DMS 273 (cell line): ENCODE results near the gene MAN1C1.

Experiments
- DNase-seq: peaks from one replicate; lab custom pipeline; 2025; ENCODE audit not compliant: unreplicated experiment; lab: John Stamatoyannopoulos, UW

Gene MAN1C1

GRCh38 chr1:25732821-25733220 is 116.2 kb downstream of the MAN1C1 start:
- no peak for DNase-seq

GRCh38 chr1:25733271-25733670 is 116.7 kb downstream of the MAN1C1 start:
- DNase-seq, result no peak

GRCh38 chr1:25734991-25735390 is 118.4 kb downstream of the MAN1C1 start:
- DNase-seq, result peak; percentile 65

- no peak for DNase-seq
Measured at GRCh38 chr1:25735956-25736529, 119.5 kb downstream of the MAN1C1 start.

- peak; percentile 28 for DNase-seq
Measured at GRCh38 chr1:25737130-25737529, 120.5 kb downstream of the MAN1C1 start.

GRCh38 chr1:25738499-25738898 is 121.9 kb downstream of the MAN1C1 start:
- peak; percentile 73 for DNase-seq

GRCh38 chr1:25739341-25739740 is 122.8 kb downstream of the MAN1C1 start:
- DNase-seq, result no peak

- DNase-seq, result no peak
Measured at GRCh38 chr1:25740071-25740470, 123.5 kb downstream of the MAN1C1 start.

GRCh38 chr1:25742316-25742715 is 125.7 kb downstream of the MAN1C1 start:
- no peak for DNase-seq

GRCh38 chr1:25743164-25744139 is 126.9 kb downstream of the MAN1C1 start:
- peak; percentile 99 for DNase-seq

- peak; percentile 93 for DNase-seq
Measured at GRCh38 chr1:25744140-25744581, 127.6 kb downstream of the MAN1C1 start.

GRCh38 chr1:25744636-25745425 is 128.2 kb downstream of the MAN1C1 start:
- DNase-seq, result no peak

GRCh38 chr1:25746299-25747045 is 129.9 kb downstream of the MAN1C1 start:
- DNase-seq, result no peak

GRCh38 chr1:25747046-25747719 is 130.6 kb downstream of the MAN1C1 start:
- peak; percentile 40 for DNase-seq

GRCh38 chr1:25748531-25749205 is 132.1 kb downstream of the MAN1C1 start:
- peak; percentile 57 for DNase-seq

- no peak for DNase-seq
Measured at GRCh38 chr1:25750923-25751605, 134.5 kb downstream of the MAN1C1 start.

- DNase-seq, result peak; percentile 71
Measured at GRCh38 chr1:25754470-25755181, 138.0 kb downstream of the MAN1C1 start.

- no peak for DNase-seq
Measured at GRCh38 chr1:25755475-25756125, 139.0 kb downstream of the MAN1C1 start.
